Measurements from ENCODE around the gene FRAT1.

DNA sequence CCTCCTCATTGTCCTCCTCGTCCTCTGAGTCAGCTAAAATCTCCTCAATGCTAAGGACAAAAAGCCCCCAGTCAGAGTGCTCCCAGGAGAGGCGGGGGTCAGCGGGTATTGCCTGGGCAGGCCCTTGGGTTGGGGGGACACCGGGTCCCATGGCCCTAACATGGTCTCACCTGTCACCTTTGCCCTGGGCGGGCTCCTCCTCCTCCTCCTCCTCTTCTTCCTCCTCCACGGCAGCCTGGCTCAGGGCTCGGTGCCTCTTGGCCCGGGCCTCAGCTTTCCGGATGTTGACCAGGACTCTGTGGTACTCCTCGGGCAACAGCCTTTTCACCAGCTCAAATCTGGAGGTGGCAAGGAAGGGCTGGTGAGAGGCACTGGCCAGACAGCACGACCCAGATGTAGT, 47.5 kb downstream of the FRAT1 start:
- TF ChIP-seq, protein P1, sequence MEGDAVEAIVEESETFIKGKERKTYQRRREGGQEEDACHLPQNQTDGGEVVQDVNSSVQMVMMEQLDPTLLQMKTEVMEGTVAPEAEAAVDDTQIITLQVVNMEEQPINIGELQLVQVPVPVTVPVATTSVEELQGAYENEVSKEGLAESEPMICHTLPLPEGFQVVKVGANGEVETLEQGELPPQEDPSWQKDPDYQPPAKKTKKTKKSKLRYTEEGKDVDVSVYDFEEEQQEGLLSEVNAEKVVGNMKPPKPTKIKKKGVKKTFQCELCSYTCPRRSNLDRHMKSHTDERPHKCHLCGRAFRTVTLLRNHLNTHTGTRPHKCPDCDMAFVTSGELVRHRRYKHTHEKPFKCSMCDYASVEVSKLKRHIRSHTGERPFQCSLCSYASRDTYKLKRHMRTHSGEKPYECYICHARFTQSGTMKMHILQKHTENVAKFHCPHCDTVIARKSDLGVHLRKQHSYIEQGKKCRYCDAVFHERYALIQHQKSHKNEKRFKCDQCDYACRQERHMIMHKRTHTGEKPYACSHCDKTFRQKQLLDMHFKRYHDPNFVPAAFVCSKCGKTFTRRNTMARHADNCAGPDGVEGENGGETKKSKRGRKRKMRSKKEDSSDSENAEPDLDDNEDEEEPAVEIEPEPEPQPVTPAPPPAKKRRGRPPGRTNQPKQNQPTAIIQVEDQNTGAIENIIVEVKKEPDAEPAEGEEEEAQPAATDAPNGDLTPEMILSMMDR (IDR thresholded peaks at IDR 0.05) = no peak
- TF ChIP-seq POLR2A (IDR thresholded peaks at IDR 0.05) = no peak

Data from body of pancreas (tissue), 4 donors.